GM23338 (cell line): Measurements from ENCODE around the gene PCDHGA1. TPM values are rescaled to one million over a fixed set of nuclear protein-coding genes. Genes with fewer than 3 reads are reported as not detected.

Source experiments
- ATAC-seq: fragments of 200-7000 bp; cut with Tn5 transposase; 3 replicates; pipeline ENCODE4 v1.9.1; 2020
- DNase-seq: peaks from one replicate; pipeline ENCODE4 v3.0.0-alpha.2; 2015; ENCODE audit warnings: low spot score
- H2AFZ ChIP-seq: fragments of 200-600 bp; sonication (generic); 2 replicates; pipeline ENCODE4 v1.8.0; 2016; ENCODE audit warnings: antibody characterized with exemption, mild to moderate bottlenecking, moderate library complexity
- H3F3A ChIP-seq: fragments of 200-600 bp; sonication (generic); replicated peaks from 2 replicates; pipeline ENCODE4 v1.8.0; 2017; ENCODE audit warnings: antibody characterized with exemption, mixed run types, low read depth
- H3K27ac ChIP-seq: fragments of 200-600 bp; sonication (generic); 2 replicates; pipeline ENCODE4 v1.6.1; 2016; ENCODE audit warnings: low read depth
- H3K27me3 ChIP-seq: fragments of 200-600 bp; sonication (generic); 2 replicates; pipeline ENCODE4 v1.8.0; 2016; ENCODE audit warnings: mild to moderate bottlenecking, mixed run types, moderate library complexity; ENCODE audit not compliant: insufficient read depth
- H3K36me3 ChIP-seq: fragments of 200-600 bp; sonication (generic); 2 replicates; pipeline ENCODE4 v1.8.0; 2016; ENCODE audit warnings: mild to moderate bottlenecking; ENCODE audit not compliant: insufficient read depth
- H3K4me1 ChIP-seq: fragments of 200-600 bp; sonication (generic); 2 replicates; pipeline ENCODE4 v1.8.0; 2016; ENCODE audit warnings: mild to moderate bottlenecking, moderate library complexity; ENCODE audit not compliant: insufficient read depth
- H3K4me2 ChIP-seq: fragments of 200-600 bp; sonication (generic); 2 replicates; pipeline ENCODE4 v1.7.1; 2017; ENCODE audit warnings: mixed run types
- H3K4me3 ChIP-seq: fragments of 200-600 bp; sonication (generic); 2 replicates; pipeline ENCODE4 v1.6.1; 2016; ENCODE audit warnings: mixed run types
- H3K79me2 ChIP-seq: fragments of 200-600 bp; sonication (generic); replicated peaks from 2 replicates; pipeline ENCODE4 v1.8.0; 2017; ENCODE audit warnings: mild to moderate bottlenecking; ENCODE audit not compliant: insufficient read depth
- H3K9me2 ChIP-seq: fragments of 200-600 bp; sonication (generic); 2 replicates; pipeline ENCODE4 v1.8.0; 2017; ENCODE audit not compliant: insufficient read depth
- H4K20me1 ChIP-seq: fragments of 200-600 bp; sonication (generic); replicated peaks from 2 replicates; pipeline ENCODE4 v1.8.0; 2017; ENCODE audit warnings: mild to moderate bottlenecking; ENCODE audit not compliant: insufficient read depth
- H3K27ac Mint-ChIP-seq: 2 replicates; pipeline ENCODE4 v1.8.0; 2020; ENCODE audit warnings: inconsistent platforms, mild to moderate bottlenecking, moderate library complexity, mixed read lengths
- H3K27me3 Mint-ChIP-seq: 3 replicates; pipeline ENCODE4 v1.8.0; 2022; ENCODE audit warnings: low read depth, mild to moderate bottlenecking, moderate library complexity, mixed read lengths, inconsistent platforms; ENCODE audit not compliant: insufficient read depth, poor library complexity
- H3K36me3 Mint-ChIP-seq: 3 replicates; pipeline ENCODE4 v1.8.0; 2021; ENCODE audit warnings: low read depth, mild to moderate bottlenecking, inconsistent platforms, moderate library complexity, mixed read lengths
- H3K4me1 Mint-ChIP-seq: 3 replicates; pipeline ENCODE4 v1.8.0; 2020; ENCODE audit warnings: mild to moderate bottlenecking, inconsistent platforms, mixed read lengths
- H3K4me3 Mint-ChIP-seq: 3 replicates; pipeline ENCODE4 v1.8.0; 2021; ENCODE audit warnings: moderate library complexity, mild to moderate bottlenecking, inconsistent platforms, mixed read lengths
- H3K9me3 Mint-ChIP-seq: 3 replicates; pipeline ENCODE4 v1.8.0; 2020; ENCODE audit warnings: moderate library complexity, mild to moderate bottlenecking, inconsistent platforms, mixed read lengths
- CREB1 ChIP-seq: fragments of 250-450 bp; sonication (Bioruptor Pico); IDR thresholded peaks from 2 replicates; pipeline ENCODE4 v1.5.0; 2020; ENCODE audit warnings: low read depth, mild to moderate bottlenecking, moderate library complexity
- NANOG ChIP-seq: IDR thresholded peaks from 2 replicates; pipeline ENCODE4 v1.6.1; 2016; ENCODE audit warnings: antibody characterized with exemption, borderline replicate concordance
- ZNF114 ChIP-seq: fragments of 250-450 bp; sonication (Bioruptor Pico); IDR thresholded peaks from 2 replicates; pipeline ENCODE4 v1.5.0; 2020; ENCODE audit warnings: mild to moderate bottlenecking, moderate library complexity
- polyA plus RNA-seq: library from polyadenylated mRNA; unstranded; fragments of >200 nt; fragmentation: Nextera tagmentation; extraction: Ambion mirVana; gene quantifications from 2 replicates; pipeline ENCODE4 v1.2.1, GENCODE V29; 2016
- total RNA-seq: library from RNA; depleted of rRNA; stranded (reverse); fragments of >200 nt; shearing (Covaris generic); gene quantifications from 2 replicates; pipeline ENCODE4 v1.2.3, GENCODE V29; 2014
- TF ChIP-seq, protein P1 (sequence below): IDR thresholded peaks from 2 replicates; pipeline ENCODE4 v1.6.1; 2016; ENCODE audit warnings: antibody characterized with exemption
- TF ChIP-seq, protein P2 (sequence below), 2 experiments: fragments of 200-600 bp in 1 of 2; sonication (generic) in 1 of 2; conservative IDR thresholded peaks; 2 replicates each; pipeline versions ENCODE4 v1.5.1 to v1.6.1; 2016 to 2017; ENCODE audit warnings: antibody characterized with exemption in 2 of 2, low read depth in 2 of 2, mild to moderate bottlenecking in 2 of 2, moderate library complexity in 1 of 2

Gene PCDHGA1
- total and polyA plus RNA-seq, 2 experiments from 2014 or later: 0.39 to 1.7 TPM

DNA sequence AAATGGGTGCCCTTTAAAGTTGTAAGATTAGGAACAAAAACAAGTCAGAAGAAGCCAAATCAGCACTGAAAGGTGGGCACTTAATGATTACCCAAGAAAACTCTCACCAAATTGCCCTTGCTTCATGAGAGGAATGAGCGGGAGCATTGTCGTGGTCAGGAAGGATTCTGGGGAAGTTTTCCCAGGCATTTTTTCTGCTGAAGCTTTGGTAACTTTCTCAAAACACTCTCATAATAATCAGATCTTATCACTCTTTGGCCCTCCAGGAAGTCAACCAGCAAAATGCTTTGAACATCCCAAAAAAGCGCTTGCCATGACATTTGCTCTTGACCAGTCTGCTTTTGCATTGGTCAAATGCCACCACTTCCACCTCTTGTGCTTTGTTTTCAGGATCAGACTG is 135.0 kb downstream of the PCDHGA1 start:
- ATAC-seq: no peak
- DNase-seq: no peak
- H3K4me1 ChIP-seq: no peaks in the 10 kb centered on the region
- Mint-ChIP-seq H3K4me1 (no peaks in the 10 kb centered on the region), H3K36me3 (peaks cover 3% of the 10 kb centered on the region; the same call in 1 of the 3 replicates), H3K4me3 (no peak overlapping the region), H3K27me3 (no peaks in the 10 kb centered on the region), H3K27ac (0 out of 2 replicates have a peak overlapping the region, but pooled peaks have one; percentile 11), H3K9me3 (no peaks in the 10 kb centered on the region)
- no peaks in the 10 kb centered on the region for H3K9me2 ChIP-seq
- TF ChIP-seq, protein P1, sequence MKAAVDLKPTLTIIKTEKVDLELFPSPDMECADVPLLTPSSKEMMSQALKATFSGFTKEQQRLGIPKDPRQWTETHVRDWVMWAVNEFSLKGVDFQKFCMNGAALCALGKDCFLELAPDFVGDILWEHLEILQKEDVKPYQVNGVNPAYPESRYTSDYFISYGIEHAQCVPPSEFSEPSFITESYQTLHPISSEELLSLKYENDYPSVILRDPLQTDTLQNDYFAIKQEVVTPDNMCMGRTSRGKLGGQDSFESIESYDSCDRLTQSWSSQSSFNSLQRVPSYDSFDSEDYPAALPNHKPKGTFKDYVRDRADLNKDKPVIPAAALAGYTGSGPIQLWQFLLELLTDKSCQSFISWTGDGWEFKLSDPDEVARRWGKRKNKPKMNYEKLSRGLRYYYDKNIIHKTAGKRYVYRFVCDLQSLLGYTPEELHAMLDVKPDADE: no peak
- no peak for TF ChIP-seq CREB1
- no peaks in the 10 kb centered on the region for H4K20me1 ChIP-seq
- no peaks in the 10 kb centered on the region for H3F3A ChIP-seq
- no peak overlapping the region for H3K4me3 ChIP-seq
- H2AFZ ChIP-seq: no peak overlapping the region
- H3K79me2 ChIP-seq: no peaks in the 10 kb centered on the region; the same call in 1 of the 2 replicates
- H3K4me2 ChIP-seq: no peak overlapping the region
- no peaks in the 10 kb centered on the region for H3K27me3 ChIP-seq
- H3K36me3 ChIP-seq: no peaks in the 10 kb centered on the region
- H3K27ac ChIP-seq: no peak overlapping the region

DNA sequence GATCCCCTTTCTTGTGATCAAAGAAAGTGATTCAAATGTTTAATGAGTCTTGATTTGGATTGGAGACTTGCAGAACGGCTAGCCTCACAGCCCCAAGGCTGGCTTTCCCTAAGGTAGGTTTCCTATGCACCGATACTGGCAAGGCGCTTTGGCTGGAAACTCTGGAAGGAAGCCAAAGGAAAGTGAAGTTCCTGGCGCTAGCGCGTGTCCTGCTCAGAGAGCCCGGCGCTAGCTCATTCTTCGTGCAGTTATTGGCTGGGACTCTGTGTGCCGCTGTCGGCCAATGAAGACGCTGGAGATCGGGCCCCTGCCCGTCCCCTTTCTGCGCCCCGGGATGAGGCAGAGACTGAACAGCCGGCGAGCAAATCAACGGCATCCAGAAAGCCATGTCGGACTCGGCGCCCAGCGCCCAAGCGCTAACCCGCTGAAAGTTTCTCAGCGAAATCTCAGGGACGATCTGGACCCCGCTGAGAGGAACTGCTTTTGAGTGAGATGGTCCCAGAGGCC is 145.4 kb downstream of the PCDHGA1 start, which contains the start of gene PCDHGC3:
Gene PCDHGC3 (plus strand): TSS at position 342 of the 507 bp plus-strand sequence. CDS start 151 bp downstream, at position 493.
- Histone ChIP-seq H3K79me2 (no peaks in the 10 kb centered on the region; the same call in none of the 2 replicates), H3K4me1 (no peaks in the 10 kb centered on the region; the same call in 1 of the 2 replicates), H3K4me2 (peak within 1 kb of the TSS; percentile 83), H3K27me3 (peaks cover 39% of the 10 kb centered on the region), H3F3A (0 out of 2 replicates have a peak, but pooled peaks cover 4% of the 10 kb centered on the region), H3K4me3 (peak within 1 kb of the TSS; percentile 66), H4K20me1 (peaks cover 19% of the 10 kb centered on the region), H2AFZ (peak within 1 kb of the TSS; percentile 89), H3K36me3 (no peaks in the 10 kb centered on the region), H3K27ac (no peak within 1 kb of the TSS), H3K9me2 (no peaks in the 10 kb centered on the region)
- TF ChIP-seq, protein P1: no peak
- TF ChIP-seq NANOG (no peak), ZNF114 (CRISPR knock-in tag) (no peak)
- TF ChIP-seq, protein P2, sequence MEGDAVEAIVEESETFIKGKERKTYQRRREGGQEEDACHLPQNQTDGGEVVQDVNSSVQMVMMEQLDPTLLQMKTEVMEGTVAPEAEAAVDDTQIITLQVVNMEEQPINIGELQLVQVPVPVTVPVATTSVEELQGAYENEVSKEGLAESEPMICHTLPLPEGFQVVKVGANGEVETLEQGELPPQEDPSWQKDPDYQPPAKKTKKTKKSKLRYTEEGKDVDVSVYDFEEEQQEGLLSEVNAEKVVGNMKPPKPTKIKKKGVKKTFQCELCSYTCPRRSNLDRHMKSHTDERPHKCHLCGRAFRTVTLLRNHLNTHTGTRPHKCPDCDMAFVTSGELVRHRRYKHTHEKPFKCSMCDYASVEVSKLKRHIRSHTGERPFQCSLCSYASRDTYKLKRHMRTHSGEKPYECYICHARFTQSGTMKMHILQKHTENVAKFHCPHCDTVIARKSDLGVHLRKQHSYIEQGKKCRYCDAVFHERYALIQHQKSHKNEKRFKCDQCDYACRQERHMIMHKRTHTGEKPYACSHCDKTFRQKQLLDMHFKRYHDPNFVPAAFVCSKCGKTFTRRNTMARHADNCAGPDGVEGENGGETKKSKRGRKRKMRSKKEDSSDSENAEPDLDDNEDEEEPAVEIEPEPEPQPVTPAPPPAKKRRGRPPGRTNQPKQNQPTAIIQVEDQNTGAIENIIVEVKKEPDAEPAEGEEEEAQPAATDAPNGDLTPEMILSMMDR (conservative IDR thresholded peaks at IDR 0.05; ENCODE audit: low read depth in 2 of 2): peak in 1 of 2 experiments; percentile 59; a peak in 2 of 4 replicates
- Mint-ChIP-seq H3K27ac (no peak within 1 kb of the TSS; the same call in 1 of the 2 replicates), H3K9me3 (peaks cover 26% of the 10 kb centered on the region), H3K27me3 (peaks cover 27% of the 10 kb centered on the region), H3K36me3 (peaks cover 26% of the 10 kb centered on the region), H3K4me3 (peak within 1 kb of the TSS; percentile 92), H3K4me1 (peaks cover 21% of the 10 kb centered on the region)
- ATAC-seq (peak; percentile 95), DNase-seq (peak; percentile 95)
